ENCODE data around the gene C2orf66.

The C2orf66 gene

DNA sequence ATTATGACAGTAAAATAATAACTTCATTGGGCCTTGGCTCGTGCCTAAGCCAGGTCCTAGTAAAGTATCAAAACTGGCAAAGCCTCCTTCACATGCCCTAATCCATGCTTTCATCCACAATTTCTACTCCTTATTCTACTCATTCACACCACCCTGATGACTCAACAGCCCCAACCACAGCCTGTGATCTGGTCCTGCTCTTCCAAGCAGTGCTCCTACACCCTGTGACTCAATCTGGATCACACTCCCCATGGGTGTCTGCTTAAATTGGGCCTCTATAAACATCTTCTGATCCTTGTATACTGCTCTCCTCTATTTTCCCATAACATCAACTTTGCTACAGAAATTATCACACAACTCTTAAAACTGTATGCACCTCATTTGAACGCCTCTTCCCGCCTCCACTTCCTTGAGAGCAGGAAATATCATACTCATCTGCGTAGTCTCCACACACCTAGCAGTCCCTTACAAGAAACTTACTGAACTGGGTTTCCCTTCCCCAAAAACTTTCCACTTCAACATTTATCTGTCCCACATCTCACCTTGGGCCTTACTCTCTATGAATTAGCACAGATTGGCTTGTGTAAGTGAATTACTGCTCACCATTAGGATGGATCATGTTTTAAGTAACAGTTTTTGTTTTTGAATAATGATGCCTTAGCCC lies 25.6 kb downstream of the C2orf66 start:
- DNase-seq (ENCODE audit: low read depth) = no peak
- TF ChIP-seq, protein P1, sequence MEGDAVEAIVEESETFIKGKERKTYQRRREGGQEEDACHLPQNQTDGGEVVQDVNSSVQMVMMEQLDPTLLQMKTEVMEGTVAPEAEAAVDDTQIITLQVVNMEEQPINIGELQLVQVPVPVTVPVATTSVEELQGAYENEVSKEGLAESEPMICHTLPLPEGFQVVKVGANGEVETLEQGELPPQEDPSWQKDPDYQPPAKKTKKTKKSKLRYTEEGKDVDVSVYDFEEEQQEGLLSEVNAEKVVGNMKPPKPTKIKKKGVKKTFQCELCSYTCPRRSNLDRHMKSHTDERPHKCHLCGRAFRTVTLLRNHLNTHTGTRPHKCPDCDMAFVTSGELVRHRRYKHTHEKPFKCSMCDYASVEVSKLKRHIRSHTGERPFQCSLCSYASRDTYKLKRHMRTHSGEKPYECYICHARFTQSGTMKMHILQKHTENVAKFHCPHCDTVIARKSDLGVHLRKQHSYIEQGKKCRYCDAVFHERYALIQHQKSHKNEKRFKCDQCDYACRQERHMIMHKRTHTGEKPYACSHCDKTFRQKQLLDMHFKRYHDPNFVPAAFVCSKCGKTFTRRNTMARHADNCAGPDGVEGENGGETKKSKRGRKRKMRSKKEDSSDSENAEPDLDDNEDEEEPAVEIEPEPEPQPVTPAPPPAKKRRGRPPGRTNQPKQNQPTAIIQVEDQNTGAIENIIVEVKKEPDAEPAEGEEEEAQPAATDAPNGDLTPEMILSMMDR (IDR thresholded peaks at IDR 0.05; ENCODE audit: control insufficient read depth, extremely low read depth, insufficient read depth) = no peak
- H3K4me3 ChIP-seq (ENCODE audit: low read depth, low read length) = no peak overlapping the region

DNA sequence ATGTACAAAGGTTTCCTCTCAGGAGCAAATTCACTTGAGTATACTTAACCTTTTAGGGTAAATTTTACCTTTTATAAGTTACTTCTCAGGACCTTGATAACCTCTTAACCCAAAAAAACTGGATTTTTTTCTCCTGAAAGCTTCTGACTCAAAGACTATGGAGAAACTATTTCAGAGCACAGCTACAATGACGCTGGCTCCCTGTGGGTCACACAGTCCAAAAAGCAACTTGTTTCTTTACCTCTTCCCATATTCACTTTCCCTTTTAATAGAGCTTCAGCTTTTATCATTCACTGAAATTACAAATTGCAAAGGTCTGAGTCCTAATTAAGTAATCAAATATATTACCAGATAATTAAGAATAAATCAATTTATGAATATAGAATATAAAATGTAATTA lies 42.1 kb downstream of the C2orf66 start:
- TF ChIP-seq, protein P1 (IDR thresholded peaks at IDR 0.05; ENCODE audit: control insufficient read depth, extremely low read depth, insufficient read depth) = no peak
- DNase-seq (ENCODE audit: low read depth) = no peak
- H3K4me3 ChIP-seq (ENCODE audit: low read depth, low read length) = no peak overlapping the region

DNA sequence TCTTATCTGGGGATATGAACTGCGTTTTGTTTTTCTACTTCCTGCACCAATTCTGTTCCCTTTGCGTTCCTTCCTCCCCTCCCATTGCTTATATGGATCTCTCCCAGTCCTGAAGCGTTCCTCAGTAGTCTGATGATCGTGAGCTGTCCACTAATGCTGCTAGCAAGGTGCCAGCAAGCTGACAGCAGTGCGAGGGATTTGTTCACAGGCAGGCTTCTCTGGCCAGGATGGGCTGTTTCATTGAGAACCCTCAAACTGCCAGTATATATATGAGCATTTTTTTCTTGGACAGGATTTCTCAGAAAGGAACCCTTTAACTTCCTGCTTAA lies 49.8 kb downstream of the C2orf66 start:
- TF ChIP-seq, protein P1 (IDR thresholded peaks at IDR 0.05; ENCODE audit: control insufficient read depth, extremely low read depth, insufficient read depth) = no peak
- no peak for DNase-seq (ENCODE audit: low read depth)
- no peak overlapping the region for H3K4me3 ChIP-seq (ENCODE audit: low read depth, low read length)

DNA sequence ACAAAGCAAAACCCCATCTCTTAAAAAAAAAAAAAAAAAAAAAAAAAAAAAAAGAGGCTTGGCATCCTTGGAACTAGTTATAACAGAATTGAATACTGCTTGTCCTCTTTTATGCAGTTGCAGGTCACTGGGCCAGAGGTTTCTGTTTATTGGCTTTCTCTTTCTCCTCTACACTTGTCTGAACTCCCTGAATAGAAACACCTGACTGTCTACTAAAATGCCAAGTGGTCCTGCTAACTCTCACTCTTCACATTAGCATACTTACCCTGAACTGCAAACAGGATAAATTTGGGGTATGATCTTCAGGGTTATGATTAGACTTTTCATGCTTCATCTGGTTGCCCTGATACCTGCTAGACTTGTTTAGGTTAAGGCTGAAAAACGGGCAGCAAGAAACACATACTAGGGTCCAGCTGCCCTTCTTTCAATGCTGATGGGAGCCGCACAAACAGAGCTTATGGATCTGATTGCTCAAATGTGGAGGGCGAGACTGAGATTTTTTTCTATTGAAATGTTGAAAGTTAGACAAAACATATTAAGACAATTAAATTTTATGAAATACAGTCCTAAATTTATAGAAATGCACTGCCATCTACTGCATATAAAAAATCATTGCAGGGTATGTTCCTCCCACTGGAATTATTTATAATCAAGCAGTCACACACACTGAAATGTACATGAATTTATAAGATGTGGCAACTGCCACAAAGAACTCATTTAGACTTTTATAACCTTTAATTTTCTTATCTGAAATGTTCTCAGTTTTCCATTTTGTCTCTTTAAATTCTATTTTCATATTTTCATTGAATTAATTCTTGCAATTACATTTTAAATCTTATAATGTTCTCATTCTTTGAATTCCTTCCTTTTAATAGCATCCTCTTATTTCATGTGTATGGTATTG lies 50.4 kb downstream of the C2orf66 start:
- no peak for DNase-seq (ENCODE audit: low read depth)
- H3K4me3 ChIP-seq (ENCODE audit: low read depth, low read length) = no peak overlapping the region
- TF ChIP-seq, protein P1 (IDR thresholded peaks at IDR 0.05; ENCODE audit: control insufficient read depth, extremely low read depth, insufficient read depth) = no peak
